HG03342 (cell line): Measurements from ENCODE around the gene UBE2U.
A peak's percentile ranks its signal among the peaks of the same experiment; 100 is the strongest.

Experiments used
- ATAC-seq: cut with Tn5 transposase; IDR thresholded peaks from one replicate; pipeline ENCODE4 v1.9.1; 2021; ENCODE audit warnings: mild to moderate bottlenecking, moderate library complexity; ENCODE audit not compliant: unreplicated experiment

Gene UBE2U, protein sequence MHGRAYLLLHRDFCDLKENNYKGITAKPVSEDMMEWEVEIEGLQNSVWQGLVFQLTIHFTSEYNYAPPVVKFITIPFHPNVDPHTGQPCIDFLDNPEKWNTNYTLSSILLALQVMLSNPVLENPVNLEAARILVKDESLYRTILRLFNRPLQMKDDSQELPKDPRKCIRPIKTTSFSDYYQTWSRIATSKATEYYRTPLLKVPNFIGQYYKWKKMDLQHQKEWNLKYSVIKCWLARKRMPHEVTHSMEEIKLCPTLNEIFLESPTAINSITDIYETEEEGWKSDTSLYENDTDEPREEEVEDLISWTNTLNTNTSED

DNA sequence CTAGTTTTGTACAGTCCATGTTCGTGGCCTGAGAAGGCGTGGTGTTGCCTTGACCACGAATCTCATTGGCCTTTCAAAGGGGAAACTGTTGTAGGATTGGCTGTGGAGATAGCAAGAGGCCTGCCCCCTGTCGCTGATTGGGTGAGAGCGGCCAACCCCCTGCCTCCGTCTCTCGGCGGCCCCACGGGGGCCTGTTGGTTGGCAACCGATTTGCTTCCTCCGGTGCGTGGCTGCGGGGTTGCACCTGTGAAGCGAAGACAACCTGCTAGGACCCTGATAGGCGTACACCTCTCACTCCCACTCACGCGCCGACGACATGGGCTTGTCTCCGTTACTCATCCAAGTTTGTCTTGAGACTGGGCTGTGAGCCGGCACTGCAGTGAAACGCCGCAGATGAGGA, at the start of gene UBE2U:
TSS of gene UBE2U (plus strand) at position 204 of the 400 bp plus-strand sequence. CDS start 428 bp downstream, outside the sequence.
- ATAC-seq, result no peak

GRCh38 chr1:64155278-64155677, 48.1 kb upstream of the UBE2U start:
- no peak for ATAC-seq

GRCh38 chr1:64161357-64161941, 42.0 kb upstream of the UBE2U start:
- no peak for ATAC-seq

DNA sequence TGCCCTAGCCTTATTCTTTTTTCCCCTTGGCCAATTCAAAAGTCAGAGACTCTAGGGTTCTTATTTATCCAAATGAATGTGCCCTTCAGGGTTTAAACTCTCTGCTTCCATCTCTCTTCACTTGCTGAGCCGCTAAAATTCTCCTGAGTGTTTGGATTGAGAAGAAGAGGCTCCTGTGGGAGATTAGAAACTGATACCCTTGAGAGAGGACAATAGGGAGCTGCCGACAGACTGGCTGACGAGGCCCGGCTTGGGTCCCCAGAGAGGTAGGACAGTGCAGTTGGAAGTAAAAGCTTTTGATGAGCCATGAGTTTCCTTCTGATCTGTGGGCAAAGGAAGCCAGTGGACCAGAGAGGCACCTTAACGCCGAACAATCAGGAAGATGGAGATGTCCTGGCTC, 41.3 kb upstream of the UBE2U start:
- no peak for ATAC-seq

DNA sequence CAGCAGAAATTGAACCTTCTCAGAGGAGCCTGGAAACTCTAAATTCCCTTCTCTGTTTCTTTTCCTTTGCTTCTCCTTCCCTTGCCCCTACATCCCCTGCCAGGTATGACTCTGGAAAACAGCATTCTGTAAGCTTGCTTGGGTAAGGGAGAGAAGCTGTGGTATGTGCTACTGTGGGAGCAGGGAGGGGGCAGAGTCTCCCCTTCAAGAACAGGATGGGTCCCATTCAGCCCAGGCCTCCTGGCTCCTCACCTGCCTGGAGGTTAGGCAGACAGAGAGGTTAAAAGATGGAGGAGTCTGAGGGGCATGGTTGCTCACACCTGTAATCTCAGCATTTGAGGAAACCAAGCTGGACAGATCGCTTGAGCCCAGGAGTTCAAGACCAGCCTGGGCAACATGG, 40.6 kb upstream of the UBE2U start:
- no peak for ATAC-seq

GRCh38 chr1:64163431-64163830, 40.0 kb upstream of the UBE2U start:
- ATAC-seq, result no peak

DNA sequence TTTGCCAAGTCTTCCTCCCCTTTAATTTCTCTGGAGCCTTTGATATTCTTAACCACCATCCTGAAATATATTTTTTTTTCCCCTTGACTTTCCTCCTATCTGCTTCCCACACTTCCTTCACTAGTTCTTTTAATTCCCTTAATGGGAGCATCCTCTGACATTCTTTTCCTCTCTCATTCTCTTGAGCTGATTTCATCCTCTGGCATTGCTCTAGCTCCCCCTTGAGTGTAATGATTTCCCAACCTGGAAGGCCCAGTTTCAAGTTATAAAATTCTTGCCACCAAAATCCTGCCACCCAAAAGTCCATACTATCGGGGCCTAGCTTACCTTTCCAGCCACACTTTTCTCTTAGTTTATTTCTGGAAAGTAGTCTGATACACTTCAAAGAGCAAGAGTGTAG, 39.5 kb upstream of the UBE2U start:
- ATAC-seq, result no peak

DNA sequence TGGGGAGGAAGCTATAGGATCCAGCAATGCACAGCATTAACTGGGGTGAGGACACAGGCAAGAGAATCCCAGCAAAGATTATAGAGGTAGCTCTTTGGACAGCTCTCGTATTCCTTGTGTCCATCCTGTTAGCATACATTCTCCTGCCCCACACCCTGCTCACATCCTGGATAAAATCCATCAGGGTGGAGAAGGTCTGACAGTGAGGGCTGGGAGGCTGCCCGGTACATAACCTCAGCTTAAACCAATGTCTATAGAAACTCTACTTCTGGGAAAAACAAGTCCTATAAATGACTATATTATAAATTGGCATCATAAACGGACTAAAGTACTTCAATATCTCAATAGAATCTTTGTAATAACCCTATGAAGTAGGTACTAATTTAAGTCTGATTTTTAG, 36.8 kb upstream of the UBE2U start:
- ATAC-seq, result no peak

GRCh38 chr1:64167176-64167575, 36.2 kb upstream of the UBE2U start:
- no peak for ATAC-seq

GRCh38 chr1:64171246-64171645, 32.2 kb upstream of the UBE2U start:
- ATAC-seq, result no peak

DNA sequence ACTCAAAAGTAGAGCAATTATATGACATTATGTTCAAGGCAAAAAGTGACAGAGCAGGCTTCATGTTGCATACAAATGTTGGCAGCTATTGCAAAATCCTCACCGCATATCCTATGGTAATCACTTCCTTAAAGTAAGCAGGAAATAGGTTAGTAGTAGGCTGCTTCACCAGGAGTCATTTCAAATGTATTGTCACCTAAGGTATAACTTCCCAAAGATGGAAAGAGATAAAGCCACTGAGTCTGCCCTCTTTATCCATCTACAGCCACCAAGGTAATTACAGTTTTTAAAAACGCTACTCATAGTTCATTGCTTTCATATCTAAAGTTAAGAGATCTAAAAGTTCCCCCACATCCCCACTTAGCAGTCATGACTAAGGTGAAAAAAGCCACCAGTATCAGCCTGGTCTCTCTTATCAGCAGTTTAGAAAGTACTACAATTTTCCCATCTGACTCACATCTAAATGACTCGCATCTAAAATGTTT, 31.6 kb upstream of the UBE2U start:
- ATAC-seq, result peak; percentile 75

DNA sequence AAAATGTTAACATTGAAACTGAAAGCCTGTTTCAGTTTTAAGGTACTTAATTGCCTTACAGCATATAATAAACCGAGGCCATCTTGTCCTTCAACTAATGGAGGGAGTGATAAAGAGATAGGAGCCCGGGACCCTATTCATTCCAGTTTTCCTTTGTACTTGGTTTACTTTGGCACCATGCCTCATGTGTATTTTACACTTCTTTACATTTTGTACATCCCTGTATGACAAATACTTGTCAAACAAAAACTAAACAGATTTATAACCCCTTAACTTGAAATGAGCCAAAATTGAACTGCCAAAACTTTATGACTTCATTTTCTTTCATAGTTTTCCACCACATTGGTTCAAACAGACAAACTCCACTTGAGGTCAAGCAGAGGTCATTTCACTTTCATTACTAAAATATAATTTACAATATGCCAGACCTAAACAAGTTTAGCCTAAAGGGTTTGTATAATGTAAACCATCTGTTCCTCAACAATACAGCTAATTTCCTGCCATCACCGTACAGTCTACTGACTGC, 30.9 kb upstream of the UBE2U start:
- ATAC-seq, result no peak

DNA sequence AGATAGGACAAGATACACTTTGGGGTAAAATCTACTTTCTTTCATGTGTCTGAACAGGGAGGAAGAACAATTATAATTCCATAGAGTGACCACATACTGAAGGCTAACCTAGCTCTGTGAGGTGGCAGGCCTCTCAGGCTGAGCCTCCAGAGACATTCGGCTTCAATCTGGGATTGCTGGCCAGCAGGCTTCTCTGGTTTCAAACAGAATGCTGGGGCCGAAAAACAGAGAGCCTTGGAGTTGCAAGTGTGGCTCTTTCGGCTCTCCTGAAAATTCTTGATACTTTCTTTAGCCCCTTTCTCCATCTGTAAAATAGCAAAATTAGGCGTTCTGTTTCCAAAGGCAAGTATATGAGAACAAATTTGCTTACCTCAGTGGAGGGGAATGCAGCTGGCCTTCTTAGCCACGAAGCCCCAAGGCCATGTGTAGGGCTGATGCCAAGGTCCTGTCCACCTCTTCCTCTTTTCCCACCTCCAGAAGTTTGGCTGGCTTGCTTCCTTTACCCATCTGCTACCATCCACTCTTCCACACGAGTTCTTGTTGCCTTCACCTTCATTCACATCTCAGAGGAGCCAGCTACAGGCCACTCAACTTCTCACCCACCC, 30.0 kb upstream of the UBE2U start:
- ATAC-seq, result no peak

DNA sequence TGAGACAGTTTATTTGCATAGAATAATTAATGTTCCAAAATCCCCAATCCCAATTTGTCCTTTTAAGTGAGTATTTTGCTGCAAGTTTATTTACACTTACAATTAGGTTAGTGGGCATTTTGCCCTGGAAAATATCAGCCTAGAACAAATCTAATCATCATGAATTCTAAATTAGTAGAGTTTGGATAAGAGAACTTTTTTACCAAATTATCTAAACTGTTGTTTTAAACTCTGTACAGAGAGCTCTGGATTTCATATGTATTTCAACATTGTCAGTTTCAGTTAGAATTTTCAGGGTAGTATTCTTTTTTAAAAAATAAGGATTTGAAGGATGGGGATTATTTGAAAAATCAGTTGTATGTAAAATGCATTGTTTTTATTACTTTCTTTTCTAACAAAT, 27.8 kb upstream of the UBE2U start:
- ATAC-seq, result no peak

GRCh38 chr1:64176659-64177058, 26.8 kb upstream of the UBE2U start:
- ATAC-seq, result no peak

DNA sequence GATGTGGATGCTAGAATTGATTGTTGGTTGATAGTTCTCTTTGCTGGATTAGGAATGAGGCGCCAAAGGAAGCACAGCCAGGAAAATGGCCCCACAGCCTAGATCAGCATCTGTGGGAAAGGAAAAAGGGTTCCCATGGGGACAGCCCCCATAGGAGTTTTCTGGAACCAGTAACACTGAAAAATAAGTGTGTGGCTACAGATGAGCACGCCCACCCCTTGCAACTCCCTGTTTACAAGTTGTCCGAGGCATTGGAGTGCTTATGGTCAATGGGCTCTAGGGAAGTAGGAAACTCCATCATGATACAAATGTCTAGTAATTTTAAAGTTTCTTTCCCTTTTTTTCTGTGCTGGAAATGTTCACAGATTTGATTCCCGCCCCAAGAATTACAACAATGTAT, 23.8 kb upstream of the UBE2U start:
- no peak for ATAC-seq

DNA sequence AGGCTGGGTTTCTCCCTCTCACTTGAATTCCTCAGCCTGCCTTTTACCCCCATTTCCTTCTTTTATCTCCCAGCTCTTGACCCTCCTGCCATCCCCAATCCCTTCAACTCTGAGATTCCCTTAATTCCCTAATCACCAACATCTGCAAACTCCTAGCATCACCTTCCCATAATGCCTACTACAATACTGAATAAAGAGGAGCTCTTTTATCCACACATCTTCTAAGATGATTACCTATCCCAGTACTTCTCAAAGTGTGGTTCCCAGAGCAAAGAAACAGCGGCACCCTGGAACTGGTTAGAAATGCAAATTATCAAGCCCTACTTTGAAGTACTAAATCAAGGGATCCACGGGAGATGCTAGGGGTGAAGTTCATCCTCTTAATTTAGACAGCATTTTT, 21.2 kb upstream of the UBE2U start:
- no peak for ATAC-seq

- no peak for ATAC-seq
Observed at GRCh38 chr1:64183395-64184002, 19.9 kb upstream of the UBE2U start.

DNA sequence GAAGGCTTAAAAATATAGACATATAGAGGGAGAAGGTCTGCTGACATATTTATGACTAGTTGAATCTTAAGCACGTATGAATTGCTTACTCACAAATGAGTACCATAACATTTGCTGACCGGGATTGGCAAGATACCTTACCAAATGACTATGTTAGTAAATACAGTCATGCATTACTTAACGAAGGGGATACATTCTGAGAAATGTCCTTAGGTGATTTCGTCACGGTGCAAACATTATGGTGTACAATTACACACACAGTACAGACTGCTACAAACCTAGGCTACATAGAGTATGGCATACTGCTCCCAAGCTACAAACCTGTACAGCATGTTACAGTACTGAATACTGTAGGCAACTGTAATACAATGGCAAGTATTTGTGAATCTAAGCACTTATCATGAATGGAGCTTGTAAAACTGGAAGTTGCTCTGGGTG, 19.4 kb upstream of the UBE2U start:
- ATAC-seq, result no peak

GRCh38 chr1:64186138-64186897, 17.1 kb upstream of the UBE2U start:
- no peak for ATAC-seq

- no peak for ATAC-seq
Observed at GRCh38 chr1:64186898-64187280, 16.5 kb upstream of the UBE2U start.
